ENCODE measurements around the gene CTSL. TPM values are rescaled to one million over a fixed set of nuclear protein-coding genes. Genes with fewer than 3 reads are reported as not detected.
A peak's percentile ranks its signal among the peaks of the same experiment; 100 is the strongest.

Gene CTSL
- total and polyA plus RNA-seq, 2 of the 13 experiments (the other 11 are each of a cell fraction or from before 2014, with no cell fraction given) = 78.1 to 113 TPM

DNA sequence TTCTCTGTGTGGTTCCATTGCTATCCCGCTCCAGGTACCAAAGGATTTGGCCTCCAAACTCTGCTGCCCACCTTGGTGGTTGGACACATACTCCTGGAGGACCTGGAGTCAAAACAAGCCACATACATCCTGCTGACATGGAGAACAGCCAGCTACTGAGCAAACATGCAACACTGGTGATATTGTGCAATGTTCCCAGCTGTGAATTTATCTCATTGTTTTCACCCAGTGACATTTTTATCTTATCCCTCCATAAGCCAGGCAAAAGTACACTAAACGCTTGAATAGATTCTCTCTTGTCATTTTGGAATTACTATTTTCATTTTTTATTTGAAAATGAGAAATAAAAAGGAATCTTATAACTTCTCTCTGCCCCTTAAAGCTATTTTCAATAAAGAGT, 11.1 kb upstream of the CTSL start (continued):
- TF ChIP-seq, protein P1, sequence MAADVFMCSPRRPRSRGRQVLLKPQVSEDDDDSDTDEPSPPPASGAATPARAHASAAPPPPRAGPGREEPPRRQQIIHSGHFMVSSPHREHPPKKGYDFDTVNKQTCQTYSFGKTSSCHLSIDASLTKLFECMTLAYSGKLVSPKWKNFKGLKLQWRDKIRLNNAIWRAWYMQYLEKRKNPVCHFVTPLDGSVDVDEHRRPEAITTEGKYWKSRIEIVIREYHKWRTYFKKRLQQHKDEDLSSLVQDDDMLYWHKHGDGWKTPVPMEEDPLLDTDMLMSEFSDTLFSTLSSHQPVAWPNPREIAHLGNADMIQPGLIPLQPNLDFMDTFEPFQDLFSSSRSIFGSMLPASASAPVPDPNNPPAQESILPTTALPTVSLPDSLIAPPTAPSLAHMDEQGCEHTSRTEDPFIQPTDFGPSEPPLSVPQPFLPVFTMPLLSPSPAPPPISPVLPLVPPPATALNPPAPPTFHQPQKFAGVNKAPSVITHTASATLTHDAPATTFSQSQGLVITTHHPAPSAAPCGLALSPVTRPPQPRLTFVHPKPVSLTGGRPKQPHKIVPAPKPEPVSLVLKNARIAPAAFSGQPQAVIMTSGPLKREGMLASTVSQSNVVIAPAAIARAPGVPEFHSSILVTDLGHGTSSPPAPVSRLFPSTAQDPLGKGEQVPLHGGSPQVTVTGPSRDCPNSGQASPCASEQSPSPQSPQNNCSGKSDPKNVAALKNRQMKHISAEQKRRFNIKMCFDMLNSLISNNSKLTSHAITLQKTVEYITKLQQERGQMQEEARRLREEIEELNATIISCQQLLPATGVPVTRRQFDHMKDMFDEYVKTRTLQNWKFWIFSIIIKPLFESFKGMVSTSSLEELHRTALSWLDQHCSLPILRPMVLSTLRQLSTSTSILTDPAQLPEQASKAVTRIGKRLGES (CRISPR knock-in tag; IDR thresholded peaks at IDR 0.05; ENCODE audit: borderline replicate concordance) = no peak
- no peak for TF ChIP-seq MAF1 (CRISPR knock-in tag; IDR thresholded peaks at IDR 0.05; ENCODE audit: borderline replicate concordance)
- TF ChIP-seq ZNF292 (CRISPR knock-in tag; IDR thresholded peaks at IDR 0.05; ENCODE audit: borderline replicate concordance, low read depth) = peak; percentile 36; the same call in 1 of the 2 replicates
- no peak for TF ChIP-seq CCDC6 (CRISPR knock-in tag; IDR thresholded peaks at IDR 0.05)
- no peak for TF ChIP-seq ARID2 (CRISPR knock-in tag; IDR thresholded peaks at IDR 0.05; ENCODE audit: borderline replicate concordance)
- TF ChIP-seq FOXP1 (IDR thresholded peaks at IDR 0.05) = no peak
- TF ChIP-seq FOXP1 (CRISPR knock-in tag; IDR thresholded peaks at IDR 0.05) = peak; percentile 72
- no peak for TF ChIP-seq YY1 (IDR thresholded peaks at IDR 0.05; ENCODE audit: insufficient read depth, insufficient replicate concordance, low read depth, low read length)
- TF ChIP-seq ZFYVE20 (CRISPR knock-in tag; IDR thresholded peaks at IDR 0.05; ENCODE audit: borderline replicate concordance, low read depth) = no peak
- TF ChIP-seq ZNF253 (CRISPR knock-in tag; IDR thresholded peaks at IDR 0.05; ENCODE audit: borderline replicate concordance) = no peak
- TF ChIP-seq FOXK1 (CRISPR knock-in tag; IDR thresholded peaks at IDR 0.05; ENCODE audit: borderline replicate concordance, low read depth) = peak; percentile 81; the same call in 1 of the 2 replicates
- TF ChIP-seq GATA4 (IDR thresholded peaks at IDR 0.05; ENCODE audit: borderline replicate concordance, low read depth) = 0 out of 2 replicates have a peak, but pooled peaks have one; percentile 16
- no peak for TF ChIP-seq ZNF75D (CRISPR knock-in tag; IDR thresholded peaks at IDR 0.05; ENCODE audit: borderline replicate concordance)
- TF ChIP-seq ZNF12 (CRISPR knock-in tag; IDR thresholded peaks at IDR 0.05) = peak; percentile 92
- TF ChIP-seq ZFP37 (CRISPR knock-in tag; IDR thresholded peaks at IDR 0.05; ENCODE audit: borderline replicate concordance) = no peak
- no peak for TF ChIP-seq ZNF768 (CRISPR knock-in tag; IDR thresholded peaks at IDR 0.05)
- no peak for TF ChIP-seq ZFY (CRISPR knock-in tag; IDR thresholded peaks at IDR 0.05)
- TF ChIP-seq CCAR2 (optimal IDR thresholded peaks at IDR 0.05; ENCODE audit: low read depth, low read length) = no peak
- TF ChIP-seq, protein P2, sequence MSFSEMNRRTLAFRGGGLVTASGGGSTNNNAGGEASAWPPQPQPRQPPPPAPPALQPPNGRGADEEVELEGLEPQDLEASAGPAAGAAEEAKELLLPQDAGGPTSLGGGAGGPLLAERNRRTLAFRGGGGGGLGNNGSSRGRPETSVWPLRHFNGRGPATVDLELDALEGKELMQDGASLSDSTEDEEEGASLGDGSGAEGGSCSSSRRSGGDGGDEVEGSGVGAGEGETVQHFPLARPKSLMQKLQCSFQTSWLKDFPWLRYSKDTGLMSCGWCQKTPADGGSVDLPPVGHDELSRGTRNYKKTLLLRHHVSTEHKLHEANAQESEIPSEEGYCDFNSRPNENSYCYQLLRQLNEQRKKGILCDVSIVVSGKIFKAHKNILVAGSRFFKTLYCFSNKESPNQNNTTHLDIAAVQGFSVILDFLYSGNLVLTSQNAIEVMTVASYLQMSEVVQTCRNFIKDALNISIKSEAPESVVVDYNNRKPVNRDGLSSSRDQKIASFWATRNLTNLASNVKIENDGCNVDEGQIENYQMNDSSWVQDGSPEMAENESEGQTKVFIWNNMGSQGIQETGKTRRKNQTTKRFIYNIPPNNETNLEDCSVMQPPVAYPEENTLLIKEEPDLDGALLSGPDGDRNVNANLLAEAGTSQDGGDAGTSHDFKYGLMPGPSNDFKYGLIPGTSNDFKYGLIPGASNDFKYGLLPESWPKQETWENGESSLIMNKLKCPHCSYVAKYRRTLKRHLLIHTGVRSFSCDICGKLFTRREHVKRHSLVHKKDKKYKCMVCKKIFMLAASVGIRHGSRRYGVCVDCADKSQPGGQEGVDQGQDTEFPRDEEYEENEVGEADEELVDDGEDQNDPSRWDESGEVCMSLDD (CRISPR knock-in tag; IDR thresholded peaks at IDR 0.05; ENCODE audit: borderline replicate concordance) = no peak
- TF ChIP-seq ZNF331 (CRISPR knock-in tag; IDR thresholded peaks at IDR 0.05) = peak; percentile 82
- TF ChIP-seq MLLT10 (CRISPR knock-in tag; IDR thresholded peaks at IDR 0.05) = no peak
- TF ChIP-seq, protein P3, sequence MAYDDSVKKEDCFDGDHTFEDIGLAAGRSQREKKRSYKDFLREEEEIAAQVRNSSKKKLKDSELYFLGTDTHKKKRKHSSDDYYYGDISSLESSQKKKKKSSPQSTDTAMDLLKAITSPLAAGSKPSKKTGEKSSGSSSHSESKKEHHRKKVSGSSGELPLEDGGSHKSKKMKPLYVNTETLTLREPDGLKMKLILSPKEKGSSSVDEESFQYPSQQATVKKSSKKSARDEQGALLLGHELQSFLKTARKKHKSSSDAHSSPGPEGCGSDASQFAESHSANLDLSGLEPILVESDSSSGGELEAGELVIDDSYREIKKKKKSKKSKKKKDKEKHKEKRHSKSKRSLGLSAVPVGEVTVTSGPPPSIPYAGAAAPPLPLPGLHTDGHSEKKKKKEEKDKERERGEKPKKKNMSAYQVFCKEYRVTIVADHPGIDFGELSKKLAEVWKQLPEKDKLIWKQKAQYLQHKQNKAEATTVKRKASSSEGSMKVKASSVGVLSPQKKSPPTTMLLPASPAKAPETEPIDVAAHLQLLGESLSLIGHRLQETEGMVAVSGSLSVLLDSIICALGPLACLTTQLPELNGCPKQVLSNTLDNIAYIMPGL (CRISPR knock-in tag; IDR thresholded peaks at IDR 0.05; ENCODE audit: borderline replicate concordance in 1 of 2, low read depth in 1 of 2) = no peak
- no peak for TF ChIP-seq XBP1 (CRISPR knock-in tag; IDR thresholded peaks at IDR 0.05)
